HCEC 1CT (cell line): ENCODE results near the gene ZNF724.
"Not testable (repeated sequence)": the region's sequence is repeated elsewhere in the genome, so short reads cannot be mapped to it uniquely, and the experiment has no call there.

Experiments
- DNase-seq: peaks from one replicate; pipeline ENCODE4 v3.0.0-alpha.2; 2017

The ZNF724 gene

GRCh38 chr19:23249911-23250649, at the start of gene ZNF724:
Gene ZNF724, minus strand, starts transcription at chr19:23250394. Its CDS starts 152 bp downstream, at chr19:23250242.
- DNase-seq = peak; percentile 95

- DNase-seq = no peak
These were observed 43.9 kb upstream of the ZNF724 start for GRCh38 chr19:23294141-23294540.

GRCh38 chr19:23289966-23290365, 39.8 kb upstream of the ZNF724 start:
- not testable (repeated sequence) for DNase-seq

- DNase-seq = no peak
These were observed 37.4 kb upstream of the ZNF724 start for GRCh38 chr19:23287620-23288019.

- DNase-seq = no peak
These were observed 36.3 kb upstream of the ZNF724 start for GRCh38 chr19:23286477-23286876.

- DNase-seq = no peak
These were observed 35.8 kb upstream of the ZNF724 start for GRCh38 chr19:23285948-23286347.

GRCh38 chr19:23285326-23285725, 35.1 kb upstream of the ZNF724 start:
- not testable (repeated sequence) for DNase-seq

- DNase-seq = peak; percentile 7
These were observed 33.7 kb upstream of the ZNF724 start for GRCh38 chr19:23283925-23284324.

- DNase-seq = no peak
These were observed 31.6 kb upstream of the ZNF724 start for GRCh38 chr19:23281663-23282276.

GRCh38 chr19:23278118-23278517, 27.9 kb upstream of the ZNF724 start:
- DNase-seq = not testable (repeated sequence)

- peak; percentile 82 for DNase-seq
These were observed 23.6 kb upstream of the ZNF724 start for GRCh38 chr19:23273590-23274412.

GRCh38 chr19:23273022-23273589, 22.9 kb upstream of the ZNF724 start:
- DNase-seq = no peak

GRCh38 chr19:23263870-23264590, 13.8 kb upstream of the ZNF724 start:
- no peak for DNase-seq

- DNase-seq = no peak
These were observed 13.2 kb upstream of the ZNF724 start for GRCh38 chr19:23263396-23263795.

GRCh38 chr19:23262920-23263319, 12.7 kb upstream of the ZNF724 start:
- DNase-seq = no peak

- DNase-seq = no peak
These were observed 11.4 kb upstream of the ZNF724 start for GRCh38 chr19:23261496-23262020.

GRCh38 chr19:23260956-23261355, 10.8 kb upstream of the ZNF724 start:
- DNase-seq = no peak

GRCh38 chr19:23259961-23260360, 9.8 kb upstream of the ZNF724 start:
- no peak for DNase-seq

GRCh38 chr19:23255700-23256099, 5.5 kb upstream of the ZNF724 start:
- no peak for DNase-seq

- DNase-seq = no peak
These were observed 4.1 kb upstream of the ZNF724 start for GRCh38 chr19:23254141-23254910.

GRCh38 chr19:23253256-23253655, 3.1 kb upstream of the ZNF724 start:
- DNase-seq = not testable (repeated sequence)

GRCh38 chr19:23241419-23241818, 8.8 kb downstream of the ZNF724 start:
- DNase-seq = no peak
